Activated naive CD4-positive, alpha-beta T cell treated with anti-CD3 and anti-CD28 coated beads, Interleukin-2, amount 50 U/mL, for 16 hours (primary cell): ENCODE data around the gene OR4F6.
"Not testable (repeated sequence)": the region's sequence is repeated elsewhere in the genome, so short reads cannot be mapped to it uniquely, and the experiment has no call there.

Source experiments
- DNase-seq: peaks from one replicate; pipeline ENCODE4 v3.0.0-alpha.2; 2020

OR4F6 gene, protein sequence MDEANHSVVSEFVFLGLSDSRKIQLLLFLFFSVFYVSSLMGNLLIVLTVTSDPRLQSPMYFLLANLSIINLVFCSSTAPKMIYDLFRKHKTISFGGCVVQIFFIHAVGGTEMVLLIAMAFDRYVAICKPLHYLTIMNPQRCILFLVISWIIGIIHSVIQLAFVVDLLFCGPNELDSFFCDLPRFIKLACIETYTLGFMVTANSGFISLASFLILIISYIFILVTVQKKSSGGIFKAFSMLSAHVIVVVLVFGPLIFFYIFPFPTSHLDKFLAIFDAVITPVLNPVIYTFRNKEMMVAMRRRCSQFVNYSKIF

GRCh38 chr15:101803209-101803608 is at the start of gene OR4F6:
Gene OR4F6 (plus strand): TSS chr15:101803509. CDS start chr15:101805720, 2,211 bp downstream.
- DNase-seq: no peak

DNA sequence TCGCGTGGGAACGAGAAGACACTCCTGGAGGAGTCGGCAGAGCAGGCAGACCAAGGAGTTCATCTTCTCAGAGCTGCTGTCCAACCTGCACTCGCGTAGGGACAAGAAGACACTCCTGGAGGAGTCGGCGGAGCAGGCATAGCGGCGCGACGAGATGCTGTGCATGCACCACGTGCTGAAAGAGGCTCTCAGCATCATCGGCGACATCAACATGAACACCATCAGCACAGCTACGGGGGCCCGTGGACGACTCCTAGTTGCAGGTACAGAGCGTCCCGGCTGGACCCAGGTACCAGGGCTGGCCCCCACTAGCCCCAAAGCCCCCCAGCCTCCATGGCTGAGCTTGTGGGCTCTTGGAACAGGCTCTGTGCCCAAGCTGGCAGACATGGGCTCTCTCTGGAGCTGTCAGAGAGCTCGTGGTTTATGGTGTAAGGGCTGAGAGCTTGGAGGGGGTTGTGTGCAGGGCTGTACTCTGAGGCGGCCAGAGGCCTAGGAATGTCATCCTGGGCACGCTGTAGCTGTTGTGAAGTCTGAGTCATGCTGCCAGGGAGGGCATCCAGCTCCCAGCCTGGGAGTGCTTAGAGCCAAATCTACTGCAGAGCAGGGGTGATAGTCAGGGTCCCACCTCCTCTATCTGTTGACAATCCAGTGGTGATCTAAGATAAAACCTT is 38.5 kb upstream of the OR4F6 start:
- DNase-seq: not testable (repeated sequence)

GRCh38 chr15:101765340-101765671 is 38.0 kb upstream of the OR4F6 start:
- DNase-seq: not testable (repeated sequence)

DNA sequence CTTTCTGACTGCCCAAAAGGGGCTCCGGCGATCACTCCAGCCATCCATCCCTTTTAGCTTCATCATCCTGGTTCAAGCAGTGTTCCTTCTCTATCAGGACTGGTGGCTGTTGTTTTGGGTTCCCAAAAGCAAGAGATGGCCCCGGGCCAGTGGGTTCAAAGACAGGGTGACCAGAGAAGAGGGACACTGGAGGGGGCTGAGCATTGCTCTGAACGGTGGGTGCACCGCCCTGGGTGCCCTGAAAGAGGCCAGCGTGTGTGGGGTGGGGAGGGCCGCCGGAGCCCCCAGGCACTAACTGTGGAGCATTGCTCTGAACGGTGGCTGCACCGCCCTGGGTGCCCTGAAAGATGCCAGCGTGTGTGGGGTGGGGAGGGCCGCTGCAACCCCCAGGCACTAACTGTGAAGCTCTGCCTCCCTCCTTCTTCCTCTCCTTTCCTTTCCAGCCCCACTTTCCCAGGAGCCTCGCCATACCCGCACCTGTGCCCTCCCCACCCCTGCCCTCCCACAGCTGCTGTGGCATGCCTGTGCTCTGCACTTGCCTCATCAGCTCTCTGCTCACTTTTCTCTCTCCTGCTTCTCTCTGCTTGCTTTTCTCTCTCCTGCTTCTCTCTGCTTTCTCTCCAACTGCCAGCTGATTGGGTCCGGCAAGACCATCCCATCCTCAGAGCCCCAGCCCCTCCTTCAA is 37.4 kb upstream of the OR4F6 start:
- DNase-seq: no peak

DNA sequence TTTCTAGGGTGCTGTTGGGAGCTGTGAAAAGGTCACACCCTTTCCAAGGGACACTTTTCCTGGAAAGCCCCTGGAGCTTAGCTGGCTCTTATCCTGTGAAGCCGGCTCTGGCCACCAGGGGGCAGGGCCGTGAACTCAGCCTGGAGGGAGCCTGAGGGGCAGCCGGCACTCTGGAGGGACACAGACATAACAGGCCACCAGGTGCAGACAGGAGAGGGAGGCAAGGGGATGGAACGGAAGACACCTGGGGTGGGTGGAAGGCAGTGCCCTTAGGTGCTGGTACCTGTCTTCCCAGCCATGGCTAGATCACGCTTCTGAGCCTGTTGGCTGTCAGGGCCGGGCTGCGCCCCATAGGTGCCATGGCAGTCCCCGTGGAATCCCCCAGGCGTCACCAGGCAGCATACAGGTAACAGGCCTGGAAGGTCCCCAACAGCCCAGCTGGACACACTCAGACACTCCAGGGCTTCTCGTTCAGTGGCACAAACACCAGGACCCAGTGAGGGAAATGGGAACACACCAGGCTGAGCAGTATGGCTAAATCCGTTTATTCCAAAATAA is 36.1 kb upstream of the OR4F6 start:
- DNase-seq: not testable (repeated sequence)

GRCh38 chr15:101772921-101773320 is 30.4 kb upstream of the OR4F6 start:
- DNase-seq: no peak

DNA sequence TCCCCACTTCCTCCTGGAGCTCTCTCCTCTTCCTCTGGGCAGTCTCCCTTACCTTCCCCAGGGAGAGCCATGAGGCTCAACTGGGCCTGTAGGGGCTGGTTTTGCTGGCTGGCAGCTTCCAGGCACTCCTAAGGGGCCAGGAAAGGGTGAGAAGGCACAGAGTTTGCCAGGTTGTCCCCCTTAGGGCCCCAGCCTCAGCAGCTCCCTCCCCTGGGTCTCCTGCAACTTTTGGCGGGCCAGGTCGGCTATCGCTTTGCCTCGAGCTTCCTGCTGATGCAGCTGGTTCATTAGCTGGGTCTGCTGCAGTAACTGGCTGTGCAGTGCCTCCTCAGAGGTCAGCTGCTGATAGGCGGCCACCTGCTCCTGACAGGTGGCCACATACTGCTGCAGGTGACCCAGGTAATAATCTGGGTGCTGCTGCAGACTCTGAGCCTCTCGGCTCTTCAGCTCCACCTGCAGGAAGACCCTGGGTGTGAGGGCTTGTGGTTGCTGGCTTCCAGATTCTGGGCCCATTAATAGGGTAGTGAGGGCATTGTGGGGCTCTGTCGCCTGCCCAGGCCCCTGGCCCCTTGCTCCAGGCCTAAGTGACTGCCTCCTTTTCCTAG is 29.7 kb upstream of the OR4F6 start:
- DNase-seq: no peak

DNA sequence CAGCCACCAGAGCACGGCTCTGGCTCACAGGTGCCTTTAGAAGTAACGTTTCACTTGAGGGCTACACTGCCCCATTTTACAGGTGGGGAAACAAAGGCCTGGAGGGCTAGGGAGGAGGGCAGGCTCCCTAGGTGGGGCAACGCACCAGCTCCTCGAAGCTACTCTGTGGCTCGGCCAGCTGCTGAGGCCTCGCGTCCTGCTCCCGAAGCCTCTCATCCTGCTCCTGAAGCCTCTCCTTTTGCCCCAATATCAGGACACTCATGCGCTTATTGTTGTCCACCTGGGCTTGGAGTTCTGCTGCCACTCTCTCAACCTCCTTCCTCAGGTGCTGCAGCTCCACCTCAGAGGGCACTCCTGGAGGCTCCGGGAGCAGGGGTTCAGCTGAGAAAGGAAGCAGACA is 28.2 kb upstream of the OR4F6 start:
- DNase-seq: no peak

DNA sequence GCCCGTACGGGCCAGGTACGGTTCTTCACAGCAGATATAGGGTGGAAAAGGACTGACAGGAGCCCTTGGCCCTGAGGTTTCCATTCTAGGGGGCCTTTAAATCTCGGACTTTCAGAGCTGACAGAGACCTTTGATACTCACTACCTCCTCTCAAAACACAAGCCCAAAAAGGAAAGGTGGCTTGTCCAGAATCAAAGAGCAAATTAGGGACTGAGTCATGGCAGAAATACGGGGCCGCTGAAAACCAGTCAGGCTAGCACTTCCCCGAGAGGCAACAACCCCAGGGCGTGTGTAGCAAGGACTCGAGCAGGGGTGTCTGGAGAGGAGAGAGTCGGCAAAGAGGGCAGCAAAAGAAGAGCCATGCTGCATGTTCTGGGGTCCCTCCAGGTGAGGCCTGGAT is 24.7 kb upstream of the OR4F6 start:
- not testable (repeated sequence) for DNase-seq

GRCh38 chr15:101780225-101780624 is 23.1 kb upstream of the OR4F6 start:
- not testable (repeated sequence) for DNase-seq

DNA sequence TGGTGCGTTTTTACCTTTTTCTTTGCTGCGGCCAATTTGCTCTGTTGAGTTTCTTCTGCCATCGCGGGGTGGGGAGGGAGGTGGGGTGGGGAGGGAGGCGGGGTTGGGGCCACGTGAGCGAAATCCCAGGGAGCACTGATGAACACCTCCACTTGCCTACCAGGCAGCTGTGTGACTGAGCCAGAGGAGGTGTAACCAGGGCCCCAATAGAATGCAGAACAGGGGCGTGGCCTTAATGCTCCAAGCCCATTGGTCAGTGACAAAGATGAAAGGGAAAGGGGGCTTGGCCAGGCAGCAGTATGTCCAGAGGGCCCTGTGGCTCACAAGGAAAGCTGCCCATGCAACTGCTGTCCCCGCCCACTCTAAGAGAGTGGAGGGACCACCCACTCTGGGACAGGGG is 21.4 kb upstream of the OR4F6 start:
- DNase-seq: no peak

GRCh38 chr15:101784644-101785043 is 18.7 kb upstream of the OR4F6 start:
- no peak for DNase-seq

- not testable (repeated sequence) for DNase-seq
Measured at GRCh38 chr15:101786422-101786821, 16.9 kb upstream of the OR4F6 start.

GRCh38 chr15:101788001-101788400 is 15.3 kb upstream of the OR4F6 start:
- not testable (repeated sequence) for DNase-seq

GRCh38 chr15:101788503-101789269 is 14.6 kb upstream of the OR4F6 start:
- DNase-seq: not testable (repeated sequence)

GRCh38 chr15:101790748-101791147 is 12.6 kb upstream of the OR4F6 start:
- DNase-seq: not testable (repeated sequence)

- DNase-seq: not testable (repeated sequence)
Measured at GRCh38 chr15:101793981-101794380, 9.3 kb upstream of the OR4F6 start.

DNA sequence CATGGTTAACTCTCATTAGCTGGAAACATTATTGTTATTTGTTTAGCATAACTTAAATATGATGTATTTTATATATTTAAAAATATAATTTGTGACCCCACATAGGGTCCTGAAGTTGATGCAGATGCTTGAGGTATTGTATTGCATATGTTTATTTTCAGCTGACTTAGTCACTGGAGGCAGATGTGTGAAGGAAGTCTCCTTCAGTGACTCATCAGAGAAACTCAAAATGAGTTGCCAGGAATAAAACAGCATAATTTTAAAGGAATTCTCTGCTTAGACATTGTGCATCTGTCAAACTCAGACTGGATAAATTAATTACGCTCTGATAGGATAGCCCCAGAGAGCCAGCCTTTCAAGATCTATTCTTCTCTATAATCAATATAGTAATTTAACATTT is 7.9 kb upstream of the OR4F6 start:
- DNase-seq: no peak

GRCh38 chr15:101799665-101800064 is 3.6 kb upstream of the OR4F6 start:
- no peak for DNase-seq

- DNase-seq: no peak
Measured at GRCh38 chr15:101801048-101801447, 2.3 kb upstream of the OR4F6 start.

GRCh38 chr15:101803676-101804075 is 367 bp downstream of the OR4F6 start:
- no peak for DNase-seq

DNA sequence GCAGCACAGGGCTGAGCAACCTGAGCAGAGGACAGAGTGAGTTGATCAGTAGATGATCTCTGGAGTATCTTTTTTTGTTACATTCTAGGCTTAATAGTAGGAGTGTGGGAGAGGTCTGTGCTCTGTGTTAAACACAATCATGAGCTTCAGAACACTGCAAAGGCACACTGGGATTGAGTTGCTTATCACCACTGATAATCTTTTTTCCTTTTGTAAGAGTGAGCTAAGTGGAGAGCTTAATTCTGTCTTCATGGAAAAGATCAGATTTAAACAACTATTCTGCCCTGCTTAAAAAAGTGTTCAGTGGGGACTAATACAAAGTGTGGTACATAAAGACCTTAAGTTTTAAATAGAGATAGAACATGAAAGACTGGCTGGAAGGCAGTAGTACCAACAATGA is 1.1 kb downstream of the OR4F6 start:
- DNase-seq: no peak
